Measurements from ENCODE around the gene E2F1.

DNA sequence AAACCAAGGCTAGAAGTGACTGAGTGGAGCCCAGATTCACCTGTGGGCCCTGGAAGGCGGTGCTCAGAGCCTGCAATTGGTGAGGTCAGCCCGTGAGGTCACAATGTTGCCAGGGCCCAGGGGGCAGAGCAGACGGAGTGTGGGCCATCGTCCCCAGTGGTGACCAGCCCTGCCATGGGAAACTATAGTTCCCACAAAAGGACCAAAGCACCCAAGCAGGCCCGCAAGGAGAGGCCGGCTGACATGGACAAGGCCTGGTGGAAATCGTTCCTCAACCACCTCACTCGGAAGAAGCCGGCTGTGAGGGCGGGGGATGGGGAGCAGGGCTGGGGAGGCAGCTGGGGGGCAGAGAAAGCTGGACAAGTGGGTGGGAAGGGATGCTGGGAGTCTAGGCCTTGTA, 24.0 kb downstream of the E2F1 start, which contains the start of gene C20orf144:
- TF ChIP-seq YY1 (IDR thresholded peaks at IDR 0.05; ENCODE audit: insufficient read depth, insufficient read length): no peak
- TF ChIP-seq ZNF274 (IDR thresholded peaks at IDR 0.05; ENCODE audit: low read depth, low read length): no peak
- no peak for TF ChIP-seq SUZ12 (IDR thresholded peaks at IDR 0.05; ENCODE audit: extremely low read depth, insufficient read depth, insufficient read length)
